B cell (primary cell): ENCODE data around the gene TRAPPC11. TPM values are rescaled to one million over a fixed set of nuclear protein-coding genes. Genes with fewer than 3 reads are reported as not detected.

Experiments used
- ATAC-seq: fragments of 200-7000 bp; cut with Tn5 transposase; one replicate; pipeline ENCODE4 v1.10.0; 2021; ENCODE audit warnings: low read depth, mild to moderate bottlenecking, moderate number of reproducible peaks, moderate library complexity
- CTCF ChIA-PET: fragments of 350-600 bp; sonication (Branson Sonifier 250); formaldehyde crosslinking; loops from one replicate; lab custom pipeline; 2021; ENCODE audit warnings: antibody characterized with exemption, inconsistent platforms; lab: Charles Lee
- POLR2A ChIA-PET: fragments of 350-600 bp; sonication (Branson Sonifier 250); formaldehyde crosslinking; loops from one replicate; lab custom pipeline; 2021; ENCODE audit warnings: antibody characterized with exemption; lab: Charles Lee
- DNase-seq: peaks from one replicate; pipeline ENCODE4 v3.0.0; 2013
- H2AFZ ChIP-seq: 2 replicates; pipeline ENCODE4 v1.6.1; 2012; ENCODE audit warnings: mild to moderate bottlenecking, low read depth, low read length; ENCODE audit not compliant: insufficient read depth, poor library complexity, severe bottlenecking
- H3K27ac ChIP-seq, 2 donors: 1 replicate in 1 of 2; 2 replicates in 1 of 2; pipeline ENCODE4 v1.5.1; 2012 to 2013; ENCODE audit warnings: low read length in 2 of 2, mild to moderate bottlenecking in 2 of 2, moderate library complexity in 1 of 2
- H3K27me3 ChIP-seq, 4 experiments: fragments of 200-600 bp in 1 of 4; sonication (generic) in 1 of 4; replicated peaks in 1 of 4; 1 replicate in 2 of 4; 2 replicates in 2 of 4; pipeline versions ENCODE4 v1.6.1 to v1.7.0; 2013 to 2016; ENCODE audit warnings: low read length in 3 of 4, mild to moderate bottlenecking in 2 of 4, mixed read lengths in 1 of 4, moderate library complexity in 1 of 4; ENCODE audit not compliant: insufficient read depth in 4 of 4, control insufficient read depth in 3 of 4; ENCODE audit errors: control extremely low read depth in 1 of 4
- H3K36me3 ChIP-seq, 2 experiments: replicated peaks in 1 of 2; 1 replicate in 1 of 2; 2 replicates in 1 of 2; pipeline versions ENCODE4 v1.6.1 to v1.7.1; 2013; ENCODE audit warnings: low read length in 1 of 2; ENCODE audit not compliant: insufficient read depth in 2 of 2, control insufficient read depth in 1 of 2; ENCODE audit errors: control extremely low read depth in 1 of 2, extremely low read depth in 1 of 2
- H3K4me1 ChIP-seq, 2 donors: fragments of 200-600 bp in 1 of 2; sonication (generic) in 1 of 2; 1 replicate in 1 of 2; 2 replicates in 1 of 2; pipeline versions ENCODE4 v1.5.1 to v1.6.1; 2013 to 2017; ENCODE audit warnings: low read length in 2 of 2; ENCODE audit not compliant: control insufficient read depth in 2 of 2, insufficient read depth in 2 of 2
- H3K4me2 ChIP-seq: replicated peaks from 2 replicates; pipeline ENCODE3; 2012; ENCODE audit warnings: mild to moderate bottlenecking, low read depth, low read length; ENCODE audit not compliant: poor library complexity, severe bottlenecking
- H3K4me3 ChIP-seq, 5 experiments: fragments of 200-600 bp in 1 of 5; sonication (generic) in 1 of 5; 1 replicate in 3 of 5; 2 replicates in 2 of 5; pipeline versions ENCODE4 v1.5.1 to v1.7.0; 2011 to 2016; ENCODE audit warnings: low read length in 4 of 5, mild to moderate bottlenecking in 4 of 5, low read depth in 2 of 5, control low read depth in 1 of 5, moderate library complexity in 1 of 5; ENCODE audit not compliant: insufficient read depth in 1 of 5; ENCODE audit errors: control extremely low read depth in 1 of 5, extremely low read depth in 1 of 5
- H3K79me2 ChIP-seq: fragments of 200-600 bp; sonication (generic); one replicate; pipeline ENCODE4 v1.6.0; 2016; ENCODE audit warnings: low read length; ENCODE audit not compliant: control insufficient read depth, insufficient read depth
- H3K9ac ChIP-seq: fragments of 200-600 bp; sonication (generic); 2 replicates; pipeline ENCODE4 v1.6.1; 2017; ENCODE audit warnings: mild to moderate bottlenecking, low read length, moderate library complexity
- H3K9me3 ChIP-seq, 3 donors: one replicate each; pipeline versions ENCODE4 v1.6.1 to v1.7.1; 2013; ENCODE audit warnings: low read length in 2 of 3; ENCODE audit not compliant: control insufficient read depth in 2 of 3, insufficient read depth in 1 of 3; ENCODE audit errors: control extremely low read depth in 1 of 3
- H4K20me1 ChIP-seq: 2 replicates; pipeline ENCODE4 v1.6.0; 2012; ENCODE audit warnings: mild to moderate bottlenecking, low read length; ENCODE audit not compliant: insufficient read depth, control insufficient read depth, poor library complexity, severe bottlenecking
- H3K27ac Mint-ChIP-seq: one replicate; pipeline ENCODE4 v1.8.0; 2021; ENCODE audit warnings: mixed read lengths
- H3K27me3 Mint-ChIP-seq: one replicate; pipeline ENCODE4 v1.8.0; 2021; ENCODE audit warnings: mixed read lengths
- H3K4me1 Mint-ChIP-seq: one replicate; pipeline ENCODE4 v1.8.0; 2021; ENCODE audit warnings: mixed read lengths
- H3K4me3 Mint-ChIP-seq: one replicate; pipeline ENCODE4 v1.8.0; 2021; ENCODE audit warnings: mixed read lengths
- H3K9me3 Mint-ChIP-seq: one replicate; pipeline ENCODE4 v1.8.0; 2022; ENCODE audit warnings: mixed read lengths; ENCODE audit not compliant: insufficient read depth
- CTCF ChIP-seq: fragments of 200-600 bp; IDR thresholded peaks from one replicate; pipeline ENCODE4 v1.8.0; 2022; ENCODE audit warnings: antibody characterized with exemption, mild to moderate bottlenecking
- EZH2 ChIP-seq: IDR thresholded peaks from 2 replicates; pipeline ENCODE4 v1.6.1; 2012; ENCODE audit warnings: borderline replicate concordance, low read depth, mild to moderate bottlenecking, moderate library complexity, low read length; ENCODE audit not compliant: insufficient read depth, poor library complexity, severe bottlenecking
- WGBS: methylation state at CpG from one replicate; pipeline ENCODE4 v1.1.5; 2013; ENCODE audit warnings: missing lambda C conversion rate; ENCODE audit not compliant: insufficient coverage; 5-methylcytosine and 5-hydroxymethylcytosine counted together
- intact Hi-C: fragments of 100-400 bp; cut with micrococcal nuclease; formaldehyde crosslinking; loops from one replicate; pipeline ENCODE4 v1.10.0; 2022
- polyA plus RNA-seq: library from polyadenylated mRNA; depleted of rRNA; stranded (reverse); fragments of >200 nt; gene quantifications from 2 replicates; pipeline ENCODE4 v1.2.3, GENCODE V29; 2012
- total RNA-seq, 2 donors: library from RNA; stranded (reverse); fragments of 120-200 nt in 1 of 2; gene quantifications; 1 replicate in 1 of 2; 2 replicates in 1 of 2; pipeline versions ENCODE4 v1.2.3 to v1.2.4, GENCODE V29; 2013 to 2022

Gene TRAPPC11
- total and polyA plus RNA-seq, 2 donors (not counting 1 experiment from before 2014, with no cell fraction given) = 23.5 to 53.8 TPM

GRCh38 chr4:183757060-183757459 lies 98.0 kb downstream of the TRAPPC11 start:
- Histone ChIP-seq H4K20me1 (no peaks in the 10 kb centered on the region), H3K4me3 (no peak overlapping the region), H3K9ac (no peak overlapping the region), H3K36me3 (no peaks in the 10 kb centered on the region), H3K4me1 (no peaks in the 10 kb centered on the region), H3K4me2 (no peak overlapping the region), H3K27me3 (no peaks in the 10 kb centered on the region), H2AFZ (no peak overlapping the region), H3K9me3 (peaks cover 0 to 3% (median 0%) of the 10 kb centered on the region in 3 donors), H3K27ac (no peak overlapping the region), H3K79me2 (no peaks in the 10 kb centered on the region)
- CTCF ChIA-PET = no interaction called here
- Mint-ChIP-seq H3K27me3 (peaks cover 7% of the 10 kb centered on the region), H3K9me3 (no peaks in the 10 kb centered on the region), H3K27ac (no peak overlapping the region), H3K4me1 (no peaks in the 10 kb centered on the region), H3K4me3 (no peak overlapping the region)
- 93% methylated on average over 8 of the region's 10 CpGs for WGBS
- POLR2A ChIA-PET = no interaction called here
- TF ChIP-seq CTCF = no peak
- TF ChIP-seq EZH2 = no peak
- intact Hi-C loops = no loop called here
- no peak for ATAC-seq
- DNase-seq = no peak

- Histone ChIP-seq H3K27ac (no peak overlapping the region), H3K9ac (no peak overlapping the region), H3K4me3 (no peak overlapping the region), H3K9me3 (peaks cover 0 to 3% (median 0%) of the 10 kb centered on the region in 3 donors), H3K4me2 (no peak overlapping the region), H3K27me3 (no peaks in the 10 kb centered on the region), H3K36me3 (no peaks in the 10 kb centered on the region), H4K20me1 (no peaks in the 10 kb centered on the region), H2AFZ (no peak overlapping the region), H3K4me1 (no peaks in the 10 kb centered on the region), H3K79me2 (no peaks in the 10 kb centered on the region)
- 75% methylated on average over 16 of the region's 29 CpGs for WGBS
- POLR2A ChIA-PET = no interaction called here
- Mint-ChIP-seq H3K27ac (no peak overlapping the region), H3K27me3 (peaks cover 7% of the 10 kb centered on the region), H3K9me3 (no peaks in the 10 kb centered on the region), H3K4me1 (no peaks in the 10 kb centered on the region), H3K4me3 (no peak overlapping the region)
- intact Hi-C loops = no loop called here
- no peak for DNase-seq
- no peak for TF ChIP-seq EZH2
- CTCF ChIA-PET = no interaction called here
- no peak for ATAC-seq
Observed at GRCh38 chr4:183758061-183758757, 99.1 kb downstream of the TRAPPC11 start.
